ES-I3 (cell line): ENCODE results near the gene PRR5L.

Experiments used
- H3K36me3 ChIP-seq: 2 replicates; pipeline ENCODE4 v1.6.1; 2013; ENCODE audit warnings: mild to moderate bottlenecking, low read length, control low read depth, moderate library complexity; ENCODE audit not compliant: insufficient read depth
- H3K4me1 ChIP-seq: 2 replicates; pipeline ENCODE4 v1.6.1; 2013; ENCODE audit warnings: mild to moderate bottlenecking, control low read depth, low read length; ENCODE audit not compliant: insufficient read depth
- H3K9ac ChIP-seq: 2 replicates; pipeline ENCODE4 v1.6.1; 2013; ENCODE audit warnings: low read depth, mild to moderate bottlenecking, low read length, moderate library complexity
- H3K9me3 ChIP-seq: 2 replicates; pipeline ENCODE4 v1.6.1; 2013; ENCODE audit warnings: mild to moderate bottlenecking, low read length, moderate library complexity; ENCODE audit not compliant: control insufficient read depth, insufficient read depth

The PRR5L gene

DNA sequence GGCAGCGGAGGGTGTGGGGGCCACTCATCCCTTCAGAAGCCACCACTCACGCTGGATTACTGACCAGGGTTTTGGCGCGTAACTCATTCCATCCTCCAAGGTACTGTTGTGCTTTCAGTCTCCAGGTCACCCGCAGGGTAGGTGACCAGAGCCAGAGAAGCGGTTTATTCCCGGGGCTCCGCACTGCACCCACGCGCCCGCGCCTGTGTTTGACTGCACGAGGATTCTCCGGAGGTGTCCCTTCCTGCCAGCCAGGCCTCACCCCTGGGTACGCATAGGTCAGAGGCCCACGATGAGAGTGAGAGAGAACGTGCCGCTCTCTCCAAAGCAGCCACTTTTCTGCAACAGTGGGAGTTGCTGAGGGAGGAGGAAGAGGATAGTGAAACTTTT, 158.5 kb downstream of the PRR5L start:
- H3K4me1 ChIP-seq: peaks cover 19% of the 10 kb centered on the region
- no peaks in the 10 kb centered on the region; the same call in 1 of the 2 replicates for H3K36me3 ChIP-seq
- no peaks in the 10 kb centered on the region for H3K9me3 ChIP-seq
- H3K9ac ChIP-seq: no peak overlapping the region

DNA sequence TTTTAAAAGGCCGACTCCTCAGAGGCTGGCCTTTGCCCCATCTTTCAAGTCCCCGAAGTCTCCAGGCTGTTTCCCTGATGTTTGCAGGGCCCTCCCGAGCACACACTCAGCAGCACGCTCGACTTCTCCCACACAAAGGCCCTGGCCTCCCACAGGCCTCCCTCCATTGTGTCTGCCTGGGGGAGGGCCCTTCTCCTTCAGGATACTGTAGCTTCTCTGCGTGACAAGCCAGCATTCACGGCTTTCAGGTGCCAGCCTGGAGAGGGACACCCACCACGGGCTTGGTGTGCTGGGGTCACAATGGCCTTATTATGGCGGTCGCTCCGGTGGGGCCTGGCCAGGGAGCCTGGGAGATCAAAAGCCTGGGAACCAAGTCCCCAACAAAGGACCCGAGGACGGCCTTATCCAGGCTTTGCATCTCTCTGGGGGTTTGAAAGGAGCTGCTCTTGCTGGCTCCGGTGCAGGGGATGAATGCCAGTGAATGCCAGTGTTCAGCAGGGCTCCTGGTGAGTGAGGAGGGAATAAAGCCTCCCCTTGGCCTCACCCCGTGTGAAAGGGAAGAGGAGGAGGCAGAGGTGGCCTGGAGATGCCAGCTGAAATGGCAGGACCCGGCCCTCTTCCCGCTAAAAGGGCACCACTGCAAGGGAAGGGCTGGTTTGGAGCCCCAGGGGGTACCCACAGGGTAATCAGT, 159.0 kb downstream of the PRR5L start:
- H3K4me1 ChIP-seq: peaks cover 19% of the 10 kb centered on the region
- H3K9me3 ChIP-seq: no peaks in the 10 kb centered on the region
- H3K36me3 ChIP-seq: no peaks in the 10 kb centered on the region; the same call in 1 of the 2 replicates
- no peak overlapping the region for H3K9ac ChIP-seq

DNA sequence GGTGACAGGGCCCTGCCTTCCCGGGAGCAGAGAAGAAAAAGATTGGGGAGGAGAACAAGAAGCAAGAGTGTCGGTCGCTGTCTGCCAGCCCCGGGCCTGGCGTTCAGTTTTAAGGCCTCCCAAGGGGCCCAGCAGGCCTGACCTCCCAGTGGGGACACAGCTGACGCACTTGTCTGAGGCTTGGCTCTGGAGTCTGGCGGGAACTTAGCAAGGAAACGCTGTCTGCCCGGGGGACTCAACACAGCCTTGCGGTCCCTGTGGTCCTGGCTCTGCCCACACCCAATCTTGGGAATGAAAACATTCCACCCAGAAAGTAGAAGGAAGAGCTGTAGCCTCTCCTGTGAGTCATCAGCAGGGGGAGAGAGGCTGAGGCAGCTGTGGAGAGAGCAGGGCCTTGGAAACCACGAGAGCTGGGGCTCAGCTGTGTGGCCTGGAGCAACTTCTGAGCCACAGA, 159.6 kb downstream of the PRR5L start:
- H3K9ac ChIP-seq: no peak overlapping the region
- no peaks in the 10 kb centered on the region; the same call in 1 of the 2 replicates for H3K36me3 ChIP-seq
- peaks cover 19% of the 10 kb centered on the region for H3K4me1 ChIP-seq

DNA sequence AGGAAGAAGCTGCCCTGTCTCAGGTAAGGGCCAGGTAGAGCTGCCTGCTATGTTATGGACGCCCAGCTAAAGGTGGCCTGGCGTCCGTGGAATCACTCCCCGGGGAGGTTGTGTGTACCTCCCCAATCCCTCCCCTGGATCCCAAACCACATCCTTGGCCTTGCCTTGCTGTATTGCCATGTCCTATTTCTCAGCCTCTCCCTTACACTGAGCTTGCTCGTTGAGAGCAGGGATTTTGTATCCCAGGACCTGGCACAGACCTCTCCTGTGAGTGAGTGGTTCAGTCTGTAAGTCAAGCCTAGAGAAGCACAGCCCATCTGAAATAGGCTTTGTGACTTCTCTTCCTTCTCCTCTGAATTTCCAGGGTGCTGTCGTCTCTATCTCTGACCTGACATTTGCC, 160.1 kb downstream of the PRR5L start:
- Histone ChIP-seq H3K9me3 (no peaks in the 10 kb centered on the region), H3K4me1 (peaks cover 19% of the 10 kb centered on the region), H3K36me3 (no peaks in the 10 kb centered on the region; the same call in 1 of the 2 replicates), H3K9ac (no peak overlapping the region)

More for the DNA sequence above, 159.6 kb downstream of the PRR5L start:
- H3K9me3 ChIP-seq: no peaks in the 10 kb centered on the region

DNA sequence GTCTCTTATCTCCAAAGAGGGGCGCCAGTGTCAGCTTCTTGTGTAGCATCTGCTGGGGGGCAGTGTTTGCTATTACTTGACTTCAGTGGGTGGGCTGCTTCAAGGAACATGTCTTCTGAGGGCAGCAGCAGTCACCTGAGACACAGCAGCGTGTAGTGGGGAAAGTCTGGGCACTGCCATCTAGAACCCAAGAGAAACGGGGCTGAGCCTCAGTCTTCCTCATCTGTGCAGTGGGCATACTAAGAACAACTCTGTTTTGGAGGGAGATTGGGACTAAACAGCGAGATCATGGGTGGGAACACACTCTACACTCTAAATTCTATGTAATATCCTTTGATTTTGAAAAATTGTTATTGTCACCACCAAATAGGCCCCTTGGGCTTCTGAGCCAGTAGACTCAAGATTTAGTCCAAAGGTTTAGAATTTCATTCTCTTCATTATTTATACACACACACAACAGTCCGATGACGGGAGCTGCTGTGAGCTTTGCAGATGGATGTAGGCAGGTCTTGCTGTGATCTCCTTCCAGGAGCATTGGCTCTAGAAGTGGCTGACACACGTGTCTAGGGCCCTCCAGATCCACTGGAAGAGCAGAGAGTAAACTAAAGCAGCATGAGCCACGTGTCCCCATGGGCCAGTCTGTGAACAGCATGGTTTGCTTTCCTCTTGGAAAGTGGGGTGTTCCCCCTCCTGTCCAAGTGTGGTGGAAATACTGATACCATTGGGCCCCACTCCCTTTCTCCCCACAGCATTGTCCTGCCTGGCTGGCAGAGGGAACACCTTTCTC, 162.2 kb downstream of the PRR5L start:
- no peaks in the 10 kb centered on the region for H3K9me3 ChIP-seq
- H3K36me3 ChIP-seq: no peaks in the 10 kb centered on the region

DNA sequence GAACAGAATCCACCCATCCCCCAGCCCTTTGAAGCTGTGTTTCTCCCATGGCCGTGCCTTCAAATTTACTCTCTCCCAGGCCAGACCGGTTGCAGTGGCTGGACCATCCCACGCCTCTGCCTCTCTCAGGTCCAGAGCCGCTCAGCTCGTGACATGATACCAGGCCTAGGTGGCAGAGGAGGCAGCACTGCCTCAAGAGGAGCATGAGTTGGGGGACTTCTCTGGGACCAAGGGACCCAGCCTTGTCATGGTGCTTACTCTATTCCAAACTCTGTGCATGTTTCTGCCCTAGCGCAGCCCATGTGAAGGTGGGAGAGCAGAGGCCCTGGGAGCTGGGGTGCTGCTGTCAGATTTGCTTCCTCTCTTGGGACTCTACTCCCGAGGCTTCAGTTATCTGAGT, 163.0 kb downstream of the PRR5L start:
- H3K9me3 ChIP-seq: no peaks in the 10 kb centered on the region
- no peak overlapping the region for H3K9ac ChIP-seq
- peaks cover 25% of the 10 kb centered on the region for H3K4me1 ChIP-seq
- H3K36me3 ChIP-seq: no peaks in the 10 kb centered on the region; the same call in 1 of the 2 replicates

More for the DNA sequence above, 162.2 kb downstream of the PRR5L start:
- Histone ChIP-seq H3K4me1 (peaks cover 22% of the 10 kb centered on the region), H3K9ac (no peak overlapping the region)

DNA sequence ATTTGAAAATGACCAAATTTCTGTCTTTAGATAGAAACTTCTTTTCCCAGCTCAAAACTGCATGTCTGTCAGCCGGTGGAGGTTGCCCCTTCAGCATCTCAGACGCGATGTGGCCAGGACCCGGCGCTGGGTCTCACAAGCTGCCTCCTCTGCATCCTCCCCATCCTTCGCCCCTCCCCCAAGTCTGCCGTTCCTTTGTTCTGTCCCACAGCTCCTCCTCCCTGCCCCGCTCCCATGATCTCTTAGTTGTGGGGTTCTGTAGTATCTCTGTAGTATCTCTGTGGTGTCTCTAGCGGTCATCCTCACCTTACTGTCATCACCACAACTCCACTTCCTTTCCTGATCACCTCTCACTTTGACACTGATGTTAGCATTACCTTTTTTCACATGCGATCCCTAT, 164.1 kb downstream of the PRR5L start:
- H3K36me3 ChIP-seq: no peaks in the 10 kb centered on the region; the same call in 1 of the 2 replicates
- H3K4me1 ChIP-seq: peaks cover 20% of the 10 kb centered on the region

DNA sequence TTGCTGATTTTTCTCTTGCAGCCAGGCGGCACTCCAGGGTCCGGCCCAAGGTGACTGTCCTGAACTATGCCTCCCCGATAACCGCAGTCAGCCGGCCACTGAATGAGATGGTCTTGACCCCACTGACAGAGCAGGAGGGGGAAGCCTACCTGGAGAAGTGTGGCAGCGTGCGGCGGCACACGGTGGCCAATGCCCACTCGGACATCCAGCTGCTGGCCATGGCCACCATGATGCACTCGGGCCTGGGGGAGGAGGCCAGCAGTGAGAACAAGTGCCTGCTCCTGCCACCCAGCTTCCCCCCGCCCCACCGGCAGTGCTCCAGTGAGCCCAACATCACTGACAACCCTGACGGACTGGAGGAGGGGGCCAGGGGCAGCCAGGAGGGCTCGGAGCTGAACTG, 166.2 kb downstream of the PRR5L start:
- H3K36me3 ChIP-seq: no peaks in the 10 kb centered on the region; the same call in 1 of the 2 replicates
- no peaks in the 10 kb centered on the region for H3K9me3 ChIP-seq
- no peak overlapping the region for H3K9ac ChIP-seq
- H3K4me1 ChIP-seq: peaks cover 11% of the 10 kb centered on the region

More for the DNA sequence above, 164.1 kb downstream of the PRR5L start:
- Histone ChIP-seq H3K9me3 (no peaks in the 10 kb centered on the region), H3K9ac (no peak overlapping the region)

DNA sequence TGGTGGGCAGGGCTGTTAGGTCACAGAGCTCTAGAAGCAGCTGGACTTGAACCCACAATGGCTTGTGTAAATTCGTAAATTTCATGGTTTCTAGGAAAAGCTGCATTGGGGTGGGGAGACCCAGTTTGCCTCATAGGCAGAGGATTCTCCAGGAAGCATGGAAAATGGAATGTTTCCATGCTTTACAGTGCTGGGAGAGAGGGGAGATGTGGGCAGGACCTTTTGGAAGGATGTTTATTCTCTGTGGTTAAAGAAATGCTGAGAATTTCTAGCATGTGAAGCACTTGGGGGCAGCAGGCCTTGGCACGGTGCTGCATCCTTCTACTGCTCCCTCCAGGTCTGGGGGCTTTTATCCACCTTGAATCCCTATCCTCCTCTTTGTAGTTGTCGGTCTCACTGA, 167.7 kb downstream of the PRR5L start:
- H3K4me1 ChIP-seq: peaks cover 11% of the 10 kb centered on the region
- H3K36me3 ChIP-seq: no peaks in the 10 kb centered on the region; the same call in 1 of the 2 replicates

DNA sequence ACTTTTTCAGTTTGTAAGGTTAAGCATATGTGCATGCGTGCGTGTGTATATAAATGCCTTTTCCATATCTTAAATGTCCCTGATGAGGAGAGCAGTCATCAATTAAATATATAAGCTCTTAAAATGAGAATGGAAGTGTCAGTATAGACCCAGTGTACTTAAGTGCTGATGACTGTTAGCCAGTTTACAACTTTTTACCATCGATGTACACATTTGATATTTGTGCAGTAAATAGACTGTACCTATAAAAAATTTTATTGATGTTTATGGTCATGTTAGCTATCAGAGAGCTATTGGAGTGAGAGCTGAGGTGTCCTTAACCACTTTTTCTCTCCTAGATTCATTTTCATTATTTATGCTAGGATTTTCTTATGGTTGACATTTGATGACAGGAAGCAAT, 168.6 kb downstream of the PRR5L start:
- H3K9ac ChIP-seq: no peak overlapping the region
- H3K36me3 ChIP-seq: no peaks in the 10 kb centered on the region; the same call in 1 of the 2 replicates
- H3K9me3 ChIP-seq: no peaks in the 10 kb centered on the region
- peaks cover 11% of the 10 kb centered on the region for H3K4me1 ChIP-seq

More for the DNA sequence above, 167.7 kb downstream of the PRR5L start:
- Histone ChIP-seq H3K9ac (no peak overlapping the region), H3K9me3 (no peaks in the 10 kb centered on the region)

DNA sequence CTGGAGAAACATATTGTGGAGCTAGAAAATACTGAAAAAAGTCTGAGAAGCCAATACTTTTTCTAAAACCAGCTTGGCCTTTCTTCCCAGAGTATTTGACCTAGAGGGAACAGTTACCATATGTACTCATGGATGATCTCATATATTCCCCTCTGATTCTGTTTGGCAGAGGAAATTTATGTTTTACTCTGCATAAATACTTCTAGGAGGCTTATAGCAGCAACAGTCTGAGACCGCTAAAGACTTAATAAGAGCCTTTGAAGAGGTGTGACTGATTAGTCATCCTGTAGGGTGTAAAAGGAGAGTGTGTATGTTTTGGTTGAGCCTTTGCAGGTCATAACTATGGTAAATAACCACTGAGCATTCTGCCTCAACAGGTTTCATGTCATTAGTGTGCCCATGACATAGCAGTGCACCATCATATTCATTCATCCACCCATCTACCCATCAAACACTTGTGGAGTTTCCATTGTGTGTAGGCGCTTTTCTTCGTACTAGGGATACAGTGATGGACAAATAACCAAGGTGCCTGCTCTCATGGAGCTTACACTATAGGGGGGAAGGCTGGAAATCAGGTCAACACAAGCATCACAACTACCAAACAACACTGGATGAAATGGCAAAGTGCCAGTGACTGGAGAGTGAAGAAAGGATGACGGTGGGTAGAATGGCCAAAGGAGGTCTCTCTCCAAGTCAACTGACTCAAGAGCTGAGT, 169.5 kb downstream of the PRR5L start:
- Histone ChIP-seq H3K9ac (no peak overlapping the region), H3K9me3 (no peaks in the 10 kb centered on the region), H3K4me1 (peaks cover 11% of the 10 kb centered on the region), H3K36me3 (no peaks in the 10 kb centered on the region; the same call in 1 of the 2 replicates)

DNA sequence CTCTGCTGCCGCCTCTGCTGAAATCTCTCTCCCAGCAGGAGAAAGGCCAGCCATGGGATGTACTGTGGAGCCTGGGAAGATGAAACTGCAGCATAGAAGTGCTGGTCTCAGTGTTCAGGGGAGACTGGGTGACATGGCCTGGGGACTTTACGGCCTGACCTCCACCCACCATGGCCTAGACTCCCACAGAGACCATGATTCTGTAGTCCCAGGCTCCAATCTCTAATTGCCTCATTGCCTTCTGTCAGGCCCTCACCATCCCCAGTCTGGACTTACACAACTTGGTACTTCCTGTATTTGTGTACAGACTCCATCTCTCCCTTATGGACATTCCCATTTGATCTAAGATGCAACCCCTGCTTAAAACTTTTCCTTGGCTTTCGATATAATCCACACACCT, 170.9 kb downstream of the PRR5L start:
- Histone ChIP-seq H3K4me1 (peaks cover 11% of the 10 kb centered on the region), H3K36me3 (no peaks in the 10 kb centered on the region; the same call in 1 of the 2 replicates), H3K9me3 (no peaks in the 10 kb centered on the region), H3K9ac (no peak overlapping the region)

DNA sequence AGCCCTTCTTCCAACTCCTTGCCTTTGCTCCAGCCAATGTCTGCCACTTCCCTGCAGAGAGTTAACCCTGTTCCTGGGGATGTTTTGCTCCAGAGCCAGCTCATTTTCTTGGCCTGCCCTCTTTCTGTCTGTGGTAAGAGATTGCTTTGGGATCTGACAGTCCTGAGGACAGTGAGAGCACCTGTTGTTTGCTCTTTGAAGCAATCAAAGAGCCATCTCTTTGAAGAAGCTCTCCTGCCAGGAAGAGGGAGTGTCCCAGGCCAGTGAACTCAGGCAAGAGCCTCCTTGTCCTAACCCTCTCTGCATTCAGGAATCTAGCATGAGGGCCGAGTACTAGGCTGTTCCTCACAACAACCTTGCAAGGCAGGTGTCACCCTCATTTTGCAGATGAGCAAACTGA, 171.8 kb downstream of the PRR5L start:
- H3K9me3 ChIP-seq: no peaks in the 10 kb centered on the region
- H3K9ac ChIP-seq: no peak overlapping the region
- no peaks in the 10 kb centered on the region; the same call in 1 of the 2 replicates for H3K36me3 ChIP-seq
- peaks cover 11% of the 10 kb centered on the region for H3K4me1 ChIP-seq

DNA sequence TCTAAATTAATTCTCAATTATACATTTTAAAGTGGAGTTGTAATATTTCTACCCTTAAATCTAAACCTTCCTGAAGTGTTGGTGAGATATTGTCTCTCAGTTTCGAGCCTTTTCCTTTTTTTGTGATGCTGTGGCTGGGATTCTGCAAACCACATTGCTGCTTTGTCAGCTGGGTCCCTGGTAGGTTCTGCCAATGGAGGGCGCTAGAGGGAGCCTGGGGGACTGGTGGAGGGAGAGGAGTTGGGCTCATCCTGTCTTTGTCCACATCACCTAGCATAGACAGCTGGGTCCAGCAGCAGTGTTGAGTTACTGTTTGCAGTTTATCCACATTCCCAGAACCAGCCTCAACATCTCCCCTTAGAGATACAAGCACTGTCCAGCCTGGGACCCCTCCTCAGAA, 173.0 kb downstream of the PRR5L start:
- H3K9ac ChIP-seq: no peak overlapping the region
- no peaks in the 10 kb centered on the region for H3K9me3 ChIP-seq
- no peaks in the 10 kb centered on the region; the same call in 1 of the 2 replicates for H3K36me3 ChIP-seq
- peaks cover under 1% of the 10 kb centered on the region; the same call in 1 of the 2 replicates for H3K4me1 ChIP-seq
